Left cardiac atrium (tissue), 4 donors: ENCODE results near the gene MARK1. TPM values are rescaled to one million over a fixed set of nuclear protein-coding genes. Genes with fewer than 3 reads are reported as not detected.

Source experiments
- ATAC-seq, 2 donors: fragments of 200-7000 bp; cut with Tn5 transposase; one replicate each; pipeline ENCODE4 v1.9.1; 2020; ENCODE audit warnings: mild to moderate bottlenecking in 2 of 2, moderate library complexity in 2 of 2
- DNase-seq: peaks from one replicate; pipeline ENCODE4 v3.0.0-alpha.2; 2020
- intact Hi-C, 2 donors: fragments of 100-400 bp; cut with DNase I; formaldehyde crosslinking; loops; one replicate each; pipeline versions ENCODE4 v1.14.1 to v1.15.1; 2022 to 2023
- long read RNA-seq: library from polyadenylated mRNA; unstranded; transcript quantifications from one replicate; pipeline ENCODE4 v2.0.0, GENCODE V29; 2021
- total RNA-seq, 2 donors: library from RNA; stranded (reverse); fragmentation: NEBNext Ultra II Directional; extraction: Animal tissue kit (Norgen Biotek cat#: 25700); gene quantifications; one replicate each; pipeline ENCODE4 v1.2.1, GENCODE V29; 2021
- donor health status: DM: no; HTN: yes; CAD: no.
- donor health status: DM: no; HTN: yes; CAD: no; lungs with severe emphysema.
- donor health status: DM: yes; HTN: yes; CAD: no.
- donor health status: Dilated cardiomyopathy.

The MARK1 gene
- total RNA-seq, result 10 to 100 TPM; 16.7 to 17.7 TPM
- long read RNA-seq, partial matches to known transcripts, result 2 of 9 reads
- long read RNA-seq, other reads (novel, unspliced or antisense), result 5 of 9 reads

GRCh38 chr1:220527908-220528678, at the start of gene MARK1:
TSS of gene MARK1 (plus strand) at chr1:220528136. CDS start at chr1:220528823, 687 bp downstream.
- ATAC-seq (peak; percentile 94 to 95), DNase-seq (peak; percentile 79)
- intact Hi-C loops, result no loop called here

- DNase-seq (peak; percentile 27), ATAC-seq (peak; percentile 27 to 78)
- intact Hi-C loops, result no loop called here
Observed at GRCh38 chr1:220483700-220484099, 44.2 kb upstream of the MARK1 start.

- DNase-seq, result no peak
- intact Hi-C loops, result no loop called here
- no peak for ATAC-seq
Observed at GRCh38 chr1:220484135-220484534, 43.8 kb upstream of the MARK1 start.

GRCh38 chr1:220485131-220485530, 42.8 kb upstream of the MARK1 start:
- intact Hi-C loops, result no loop called here
- DNase-seq, result no peak
- no peak for ATAC-seq

GRCh38 chr1:220485791-220486190, 42.1 kb upstream of the MARK1 start:
- no peak for ATAC-seq
- intact Hi-C loops, result no loop called here
- DNase-seq, result no peak

- DNase-seq, result no peak
- intact Hi-C loops, result no loop called here
- ATAC-seq, result no peak
Observed at GRCh38 chr1:220487297-220487820, 40.6 kb upstream of the MARK1 start.

GRCh38 chr1:220491891-220492290, 36.0 kb upstream of the MARK1 start:
- intact Hi-C loops, result no loop called here
- DNase-seq, result no peak
- ATAC-seq, result no peak

GRCh38 chr1:220497220-220497947, 30.6 kb upstream of the MARK1 start:
- ATAC-seq (no peak), DNase-seq (no peak)
- intact Hi-C loops, result no loop called here

GRCh38 chr1:220498188-220498587, 29.7 kb upstream of the MARK1 start:
- intact Hi-C loops, result no loop called here
- no peak for DNase-seq
- ATAC-seq, result peak in 1 of 2 donors; percentile 61

- DNase-seq, result no peak
- intact Hi-C loops, result no loop called here
- ATAC-seq, result no peak
Observed at GRCh38 chr1:220500372-220500771, 27.6 kb upstream of the MARK1 start.

- intact Hi-C loops, result no loop called here
- no peak for ATAC-seq
- DNase-seq, result no peak
Observed at GRCh38 chr1:220504329-220504728, 23.6 kb upstream of the MARK1 start.

- intact Hi-C loops, result no loop called here
- no peak for ATAC-seq
- DNase-seq, result no peak
Observed at GRCh38 chr1:220507085-220507484, 20.9 kb upstream of the MARK1 start.

- DNase-seq (no peak), ATAC-seq (no peak)
- intact Hi-C loops, result loop anchor here in 1 of 2 donors (10.0 kb wide), 1 partner anchor 216 kb away; no protein-coding TSS in a partner anchor
Observed at GRCh38 chr1:220511179-220511578, 16.8 kb upstream of the MARK1 start.

GRCh38 chr1:220511785-220512184, 16.2 kb upstream of the MARK1 start:
- DNase-seq (peak; percentile 23), ATAC-seq (peak; percentile 66 to 78)
- intact Hi-C loops, result loop anchor here in 1 of 2 donors (10.0 kb wide), 1 partner anchor 217 kb away; no protein-coding TSS in a partner anchor

- intact Hi-C loops, result loop anchor here in 1 of 2 donors (10.0 kb wide), 1 partner anchor 219 kb away; no protein-coding TSS in a partner anchor
- no peak for ATAC-seq
- no peak for DNase-seq
Observed at GRCh38 chr1:220513834-220514233, 14.1 kb upstream of the MARK1 start.

- ATAC-seq, result no peak
- intact Hi-C loops, result loop anchor here in 1 of 2 donors (10.0 kb wide), 1 partner anchor 219 kb away; no protein-coding TSS in a partner anchor
- DNase-seq, result no peak
Observed at GRCh38 chr1:220514256-220514655, 13.7 kb upstream of the MARK1 start.

GRCh38 chr1:220516014-220516721, 11.8 kb upstream of the MARK1 start:
- intact Hi-C loops, result loop anchor here in 1 of 2 donors (10.0 kb wide), 1 partner anchor 221 kb away; no protein-coding TSS in a partner anchor

GRCh38 chr1:220516722-220517042, 11.3 kb upstream of the MARK1 start:
- intact Hi-C loops, result loop anchor here in 1 of 2 donors (10.0 kb wide), 1 partner anchor 222 kb away; no protein-coding TSS in a partner anchor
- ATAC-seq (no peak), DNase-seq (no peak)

More at GRCh38 chr1:220516014-220516721, 11.8 kb upstream of the MARK1 start:
- DNase-seq (no peak), ATAC-seq (no peak)

- DNase-seq, result no peak
- intact Hi-C loops, result no loop called here
- no peak for ATAC-seq
Observed at GRCh38 chr1:220521778-220522177, 6.2 kb upstream of the MARK1 start.
